Gastroesophageal sphincter (tissue), 4 donors: ENCODE measurements around the gene ATP6V0A4. TPM values are rescaled to one million over a fixed set of nuclear protein-coding genes. Genes with fewer than 3 reads are reported as not detected.
"Not testable (repeated sequence)": the region's sequence is repeated elsewhere in the genome, so short reads cannot be mapped to it uniquely, and the experiment has no call there.

Experiments
- ATAC-seq: fragments of 150-250 bp; one replicate; pipeline ENCODE4 v1.9.1; 2016; ENCODE audit warnings: mild to moderate bottlenecking, moderate library complexity
- H3K27ac ChIP-seq, 4 donors: fragments of 200-600 bp; sonication (generic) in 3 of 4; 1 replicate in 3 of 4; 2 replicates in 1 of 4; pipeline ENCODE4 v1.5.1; 2016 to 2019
- H3K27me3 ChIP-seq: fragments of 200-600 bp; sonication (generic); one replicate; pipeline ENCODE4 v1.5.1; 2019
- H3K36me3 ChIP-seq, 2 donors: fragments of 200-600 bp; sonication (generic); one replicate each; pipeline ENCODE4 v1.5.1; 2019; ENCODE audit warnings: control low read depth in 1 of 2
- H3K4me1 ChIP-seq, 3 donors: fragments of 200-600 bp; sonication (generic); 1 replicate in 2 of 3; 2 replicates in 1 of 3; pipeline ENCODE4 v1.5.1; 2016 to 2019; ENCODE audit warnings: control low read depth in 2 of 3
- H3K4me3 ChIP-seq, 2 donors: fragments of 200-600 bp; sonication (generic); one replicate each; pipeline ENCODE4 v1.5.1; 2019; ENCODE audit warnings: mild to moderate bottlenecking in 1 of 2, moderate library complexity in 1 of 2
- H3K9me3 ChIP-seq, 3 donors: fragments of 200-600 bp; sonication (generic); one replicate each; pipeline ENCODE4 v1.5.1; 2017 to 2019; ENCODE audit warnings: control low read depth in 2 of 3
- EP300 ChIP-seq: sonication (generic); formaldehyde crosslinking; IDR thresholded peaks from one replicate; pipeline ENCODE4 v1.6.1; 2017; ENCODE audit warnings: antibody characterized with exemption, mild to moderate bottlenecking
- POLR2A ChIP-seq, 2 donors: fragments of 450-650 bp; IDR thresholded peaks; one replicate each; pipeline ENCODE4 v1.6.1; 2017; ENCODE audit warnings: antibody characterized with exemption in 2 of 2, mild to moderate bottlenecking in 2 of 2, moderate library complexity in 1 of 2
- POLR2AphosphoS5 ChIP-seq: sonication (generic); formaldehyde crosslinking; IDR thresholded peaks from one replicate; pipeline ENCODE4 v1.6.1; 2017; ENCODE audit warnings: antibody characterized with exemption
- WGBS, 2 donors: methylation state at CpG; one replicate each; pipeline ENCODE4 v1.1.5; 2018; ENCODE audit warnings: low coverage in 1 of 2; 5-methylcytosine and 5-hydroxymethylcytosine counted together
- total RNA-seq, 4 donors: library from RNA; depleted of rRNA; stranded (reverse); fragments of >200 nt; gene quantifications; one replicate each; pipeline ENCODE4 v1.1.0, GENCODE V29; 2016
- TF ChIP-seq, protein P1 (sequence below), 4 experiments: fragments of 200-600 bp in 2 of 4; fragments of 450-650 bp in 2 of 4; sonication (generic) in 1 of 4; IDR thresholded peaks; one replicate each; pipeline ENCODE4 v1.5.1; 2017 to 2019; ENCODE audit warnings: antibody characterized with exemption in 4 of 4, mild to moderate bottlenecking in 2 of 4, moderate library complexity in 2 of 4

The ATP6V0A4 gene
- total RNA-seq, 4 donors from 2014 or later = 0.82 TPM; not detected in 3

DNA sequence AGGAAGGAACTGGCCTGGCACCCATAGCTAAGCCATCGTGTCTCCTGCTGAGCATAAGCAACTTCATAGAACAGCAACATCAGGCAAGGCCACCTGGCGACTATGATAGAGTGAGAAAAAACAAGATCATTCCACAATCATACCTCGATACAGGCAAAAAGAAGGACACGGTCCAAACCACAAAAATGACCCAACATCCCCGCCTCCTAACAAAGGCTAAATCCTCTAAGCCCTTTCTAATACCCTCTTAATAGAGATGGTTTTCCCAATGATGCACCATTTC lies 56.6 kb downstream of the ATP6V0A4 start:
- no peaks in the 10 kb centered on the region for H3K4me1 ChIP-seq
- H3K27ac ChIP-seq = no peak overlapping the region
- TF ChIP-seq POLR2AphosphoS5 (no peak), EP300 (no peak), POLR2A (IDR thresholded peaks at IDR 0.05) (no peak)
- TF ChIP-seq, protein P1, sequence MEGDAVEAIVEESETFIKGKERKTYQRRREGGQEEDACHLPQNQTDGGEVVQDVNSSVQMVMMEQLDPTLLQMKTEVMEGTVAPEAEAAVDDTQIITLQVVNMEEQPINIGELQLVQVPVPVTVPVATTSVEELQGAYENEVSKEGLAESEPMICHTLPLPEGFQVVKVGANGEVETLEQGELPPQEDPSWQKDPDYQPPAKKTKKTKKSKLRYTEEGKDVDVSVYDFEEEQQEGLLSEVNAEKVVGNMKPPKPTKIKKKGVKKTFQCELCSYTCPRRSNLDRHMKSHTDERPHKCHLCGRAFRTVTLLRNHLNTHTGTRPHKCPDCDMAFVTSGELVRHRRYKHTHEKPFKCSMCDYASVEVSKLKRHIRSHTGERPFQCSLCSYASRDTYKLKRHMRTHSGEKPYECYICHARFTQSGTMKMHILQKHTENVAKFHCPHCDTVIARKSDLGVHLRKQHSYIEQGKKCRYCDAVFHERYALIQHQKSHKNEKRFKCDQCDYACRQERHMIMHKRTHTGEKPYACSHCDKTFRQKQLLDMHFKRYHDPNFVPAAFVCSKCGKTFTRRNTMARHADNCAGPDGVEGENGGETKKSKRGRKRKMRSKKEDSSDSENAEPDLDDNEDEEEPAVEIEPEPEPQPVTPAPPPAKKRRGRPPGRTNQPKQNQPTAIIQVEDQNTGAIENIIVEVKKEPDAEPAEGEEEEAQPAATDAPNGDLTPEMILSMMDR (IDR thresholded peaks at IDR 0.05) = no peak
- ATAC-seq = no peak
- no peaks in the 10 kb centered on the region for H3K27me3 ChIP-seq
- no peaks in the 10 kb centered on the region for H3K36me3 ChIP-seq
- H3K4me3 ChIP-seq = no peak overlapping the region
- 83 to 98% methylated on average over 3 to 5 of the region's 5 CpGs for WGBS, 2 donors
- H3K9me3 ChIP-seq = no peaks in the 10 kb centered on the region

DNA sequence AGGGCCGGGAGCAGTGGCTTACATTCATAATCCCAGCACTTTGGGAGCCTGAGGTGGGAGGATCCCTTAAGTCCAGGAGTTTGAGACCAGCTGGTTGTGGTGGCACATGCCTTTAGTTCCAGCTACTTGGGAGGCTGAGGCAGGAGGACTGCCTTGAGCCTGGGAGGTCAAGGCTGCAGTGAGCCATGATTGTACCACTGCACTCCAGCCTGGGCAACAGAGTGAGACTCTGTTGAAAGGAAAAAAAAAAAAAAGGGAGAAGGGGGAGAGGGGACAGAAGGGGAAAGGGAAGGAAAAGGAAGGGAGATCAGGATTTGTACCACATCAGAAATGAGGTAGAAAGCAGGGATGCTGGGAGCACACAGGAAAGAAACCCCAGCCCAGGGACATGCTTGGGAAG lies 58.1 kb downstream of the ATP6V0A4 start:
- ATAC-seq = no peak
- no CpG with 5 or more reads among the region's 1 CpG for WGBS, 2 donors
- Histone ChIP-seq H3K4me1 (no peaks in the 10 kb centered on the region), H3K27ac (no peak overlapping the region), H3K36me3 (no peaks in the 10 kb centered on the region), H3K4me3 (no peak overlapping the region), H3K27me3 (no peaks in the 10 kb centered on the region), H3K9me3 (no peaks in the 10 kb centered on the region)
- TF ChIP-seq, protein P1 (IDR thresholded peaks at IDR 0.05) = no peak

DNA sequence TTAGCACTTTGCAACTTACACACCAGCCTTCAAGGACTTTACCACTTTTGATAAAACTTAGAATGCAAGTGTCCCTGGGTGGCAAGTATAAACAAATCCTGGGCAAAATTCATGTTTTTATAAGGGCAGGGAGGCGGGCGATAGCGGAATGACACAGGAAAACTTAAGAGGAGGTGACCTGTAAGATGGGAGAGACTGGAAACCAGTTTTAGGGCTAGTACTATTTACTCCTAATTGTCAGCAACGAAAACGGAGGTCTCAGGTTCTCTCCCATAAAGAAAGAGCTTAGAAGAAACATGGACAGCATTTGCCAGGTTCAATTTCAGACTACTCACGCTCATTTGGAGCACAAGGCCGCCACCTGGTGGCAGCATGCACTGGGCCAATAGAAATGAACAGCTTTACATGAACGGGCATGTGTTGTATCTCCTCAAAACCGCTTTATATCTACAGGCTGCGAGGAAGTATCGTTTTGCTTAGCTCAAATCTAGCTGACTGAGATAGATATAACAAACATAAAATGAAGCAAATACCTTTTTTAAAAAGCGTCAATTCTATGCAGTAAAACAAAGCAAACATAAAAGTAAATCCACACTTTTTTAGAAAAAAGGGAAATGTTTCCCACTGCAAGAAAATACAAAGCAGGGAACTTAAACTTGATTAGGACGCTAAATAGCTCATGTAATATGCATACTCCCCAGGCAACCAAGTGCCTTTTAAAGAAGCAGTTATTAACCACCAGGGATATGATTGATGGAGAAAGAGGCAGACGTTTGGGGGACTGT lies 59.3 kb downstream of the ATP6V0A4 start:
- Histone ChIP-seq H3K9me3 (no peaks in the 10 kb centered on the region), H3K4me3 (no peak overlapping the region), H3K36me3 (no peaks in the 10 kb centered on the region), H3K27ac (no peak overlapping the region), H3K4me1 (no peaks in the 10 kb centered on the region), H3K27me3 (no peaks in the 10 kb centered on the region)
- no peak for TF ChIP-seq POLR2A (IDR thresholded peaks at IDR 0.05)
- TF ChIP-seq, protein P1 (IDR thresholded peaks at IDR 0.05) = peak; percentile 29 to 77 (median 60)
- ATAC-seq = no peak
- 26% methylated on average over 14 of the region's 14 CpGs for WGBS, 2 donors

DNA sequence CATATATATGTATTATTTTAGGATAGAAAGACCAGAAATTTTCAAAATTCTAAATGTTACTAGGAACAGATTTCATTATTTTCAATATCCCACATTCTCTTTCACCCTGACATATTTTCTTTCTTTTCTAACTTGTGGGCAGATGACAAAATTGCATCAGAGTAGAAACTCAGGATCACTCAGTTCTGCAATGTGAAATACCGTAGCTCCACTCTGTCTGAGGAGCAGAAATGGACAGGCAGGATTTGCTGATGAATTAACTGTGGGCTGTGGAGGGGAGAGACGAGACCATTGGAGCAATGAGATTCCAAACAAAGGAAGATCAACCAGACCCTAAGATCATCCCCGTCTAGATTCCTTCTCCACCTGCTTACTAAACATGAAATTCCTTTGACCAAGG lies 59.9 kb downstream of the ATP6V0A4 start:
- no peak for ATAC-seq
- no peak overlapping the region for H3K27ac ChIP-seq
- 52 to 54% methylated on average over 3 of the region's 3 CpGs for WGBS, 2 donors

DNA sequence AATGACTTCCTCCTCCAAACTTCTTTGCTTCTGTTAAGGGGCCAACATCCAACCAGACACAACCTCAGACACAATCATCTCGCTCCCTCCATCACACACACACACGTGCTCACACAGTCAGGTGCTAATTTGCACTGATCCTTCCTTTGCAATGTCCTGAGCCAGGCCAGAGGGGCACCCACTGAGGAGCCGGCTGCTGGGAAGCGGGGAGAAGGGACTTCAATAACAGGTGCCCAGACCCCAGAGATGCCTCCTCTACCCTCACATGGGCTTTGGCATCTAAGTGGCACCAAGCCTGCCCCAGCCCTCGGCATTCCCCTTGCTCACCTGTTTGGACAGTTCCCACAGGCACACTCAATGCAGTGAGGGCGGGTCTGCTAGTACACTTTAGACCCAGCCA lies 62.6 kb downstream of the ATP6V0A4 start:
- H3K4me1 ChIP-seq = no peaks in the 10 kb centered on the region
- no peak overlapping the region for H3K4me3 ChIP-seq
- no peaks in the 10 kb centered on the region for H3K27me3 ChIP-seq
- no peaks in the 10 kb centered on the region for H3K9me3 ChIP-seq
- no peak for ATAC-seq
- no peak overlapping the region for H3K27ac ChIP-seq
- TF ChIP-seq, protein P1 (IDR thresholded peaks at IDR 0.05) = no peak
- TF ChIP-seq EP300 (no peak), POLR2A (IDR thresholded peaks at IDR 0.05) (no peak), POLR2AphosphoS5 (no peak)
- WGBS, 2 donors = 56 to 60% methylated on average over 2 of the region's 6 CpGs
- H3K36me3 ChIP-seq = no peaks in the 10 kb centered on the region

More for the DNA sequence above, 59.9 kb downstream of the ATP6V0A4 start:
- TF ChIP-seq, protein P1 (IDR thresholded peaks at IDR 0.05) = no peak
- TF ChIP-seq POLR2AphosphoS5 (no peak), POLR2A (IDR thresholded peaks at IDR 0.05) (no peak), EP300 (no peak)
- H3K4me1 ChIP-seq = no peaks in the 10 kb centered on the region
- H3K9me3 ChIP-seq = no peaks in the 10 kb centered on the region
- no peaks in the 10 kb centered on the region for H3K27me3 ChIP-seq
- no peaks in the 10 kb centered on the region for H3K36me3 ChIP-seq
- H3K4me3 ChIP-seq = no peak overlapping the region

DNA sequence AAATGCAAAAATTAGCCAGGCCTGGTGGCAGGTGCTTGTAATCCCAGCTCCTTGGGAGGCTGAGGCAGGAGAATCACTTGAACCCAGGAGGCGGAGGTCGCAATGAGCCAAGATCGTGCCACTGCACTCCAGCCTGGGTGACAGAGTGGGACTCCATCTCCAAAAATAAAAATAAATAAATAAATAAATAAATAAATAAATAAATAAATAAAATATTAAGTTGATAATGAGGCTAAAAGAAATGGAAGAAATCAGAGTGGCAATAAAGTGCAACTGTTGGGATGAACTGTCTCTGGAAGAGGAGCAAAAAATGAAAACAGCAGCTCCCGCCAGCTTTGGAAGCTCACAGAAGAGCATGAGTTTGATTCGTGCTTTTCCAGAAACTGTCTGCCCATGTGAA lies 66.3 kb downstream of the ATP6V0A4 start:
- H3K4me1 ChIP-seq, H3K4me3 ChIP-seq, H3K36me3 ChIP-seq, H3K27ac ChIP-seq, ATAC-seq, H3K9me3 ChIP-seq, H3K27me3 ChIP-seq: not testable (repeated sequence)
- 91 to 92% methylated on average over 4 to 5 of the region's 5 CpGs for WGBS, 2 donors
